NCI-H1417 treated with DMSO at 0.1 percent for 48 hours (cell line): ENCODE measurements around the gene ADAMTS17.
A peak's percentile ranks its signal among the peaks of the same experiment; 100 is the strongest.

Source experiments
- DNase-seq: peaks from one replicate; lab custom pipeline; 2025; lab: John Stamatoyannopoulos, UW

ADAMTS17 gene

GRCh38 chr15:100112061-100112420 is 229.7 kb downstream of the ADAMTS17 start:
- DNase-seq: no peak

DNA sequence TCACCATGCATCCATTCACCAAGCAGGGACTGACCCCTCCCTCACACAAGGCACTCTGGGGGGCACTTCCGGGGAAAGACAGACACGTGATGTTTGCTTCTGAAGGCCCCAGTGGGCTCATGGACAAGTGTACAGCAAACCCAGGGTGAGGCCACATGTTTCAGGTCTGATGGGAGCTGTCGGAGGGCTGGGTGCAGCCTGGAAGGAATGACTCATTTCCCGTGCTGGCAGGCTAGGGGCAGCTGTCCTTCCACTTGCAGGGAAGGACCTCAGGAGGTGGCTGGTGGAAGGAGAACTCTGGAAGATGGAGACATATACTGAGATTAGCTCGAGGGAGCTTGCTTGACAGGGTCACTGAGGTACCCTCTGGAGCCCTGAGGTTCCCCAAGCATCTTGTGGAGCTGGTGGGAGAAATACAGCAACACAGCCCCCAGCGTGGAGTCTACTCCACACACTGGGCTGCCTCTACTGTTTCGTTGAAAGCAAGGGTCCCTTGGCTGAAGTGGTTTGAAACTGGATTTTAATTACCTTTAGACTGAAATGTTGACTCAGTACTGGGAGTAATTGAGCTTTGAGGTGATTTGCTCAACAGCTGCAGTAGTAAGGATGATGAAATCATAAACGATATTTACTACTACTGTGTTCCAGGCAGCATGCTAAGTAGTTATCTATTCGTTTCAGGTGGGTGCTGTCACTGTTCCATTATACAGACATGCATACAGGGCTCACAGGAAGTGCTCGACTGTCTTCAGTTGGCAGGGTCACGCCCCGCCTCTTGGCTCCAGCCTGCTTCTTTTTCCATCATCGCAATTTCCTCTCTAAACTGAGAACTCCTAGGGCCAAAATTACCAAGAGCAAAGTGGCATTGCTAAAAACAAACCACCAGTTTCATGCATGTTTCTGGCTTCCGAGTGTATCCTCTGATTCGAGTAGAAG is 230.4 kb downstream of the ADAMTS17 start:
- DNase-seq: peak; percentile 46

GRCh38 chr15:100109486-100110035 is 232.2 kb downstream of the ADAMTS17 start:
- DNase-seq: no peak

DNA sequence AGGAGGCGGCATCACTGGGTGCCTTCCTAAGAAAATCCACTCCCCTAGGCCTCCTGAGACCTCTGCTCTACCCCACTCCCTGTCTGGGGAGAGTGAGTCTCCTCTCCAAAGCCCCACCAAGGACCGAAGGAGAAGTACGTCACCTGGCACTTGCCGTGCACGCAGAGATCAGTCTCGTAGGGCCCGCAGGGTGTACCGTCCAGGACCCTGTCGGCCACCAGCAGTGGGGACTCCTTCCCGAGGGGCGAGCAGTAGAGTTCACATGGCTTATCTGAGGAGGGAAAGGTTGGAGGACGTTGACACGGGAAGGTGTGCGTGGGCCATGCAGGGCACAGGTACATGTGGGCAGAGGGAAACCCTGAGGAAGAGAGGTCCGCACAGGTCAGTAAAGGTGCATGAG is 232.9 kb downstream of the ADAMTS17 start:
- DNase-seq: no peak

GRCh38 chr15:100108346-100108745 is 233.4 kb downstream of the ADAMTS17 start:
- DNase-seq: no peak

GRCh38 chr15:100107606-100108225 is 234.1 kb downstream of the ADAMTS17 start:
- no peak for DNase-seq

DNA sequence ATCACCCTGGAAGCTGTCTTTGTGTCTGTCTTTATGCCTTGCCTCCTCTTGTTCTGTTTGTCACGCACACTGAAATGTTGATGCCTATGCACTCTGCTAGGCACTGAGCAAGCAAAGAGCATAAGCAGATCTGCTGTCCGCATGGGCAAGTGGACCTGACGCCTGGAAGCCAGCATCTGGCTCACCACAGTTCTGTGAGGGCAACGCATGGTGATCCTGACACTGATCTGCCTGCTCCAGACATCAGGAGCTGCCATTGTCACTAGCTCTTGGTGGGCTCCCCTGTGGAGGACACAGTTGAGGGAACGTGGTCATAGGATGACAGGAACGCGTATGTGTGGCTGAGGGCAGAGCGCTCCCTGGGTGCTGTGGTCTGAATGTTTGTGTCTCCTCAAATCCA is 234.6 kb downstream of the ADAMTS17 start:
- DNase-seq: no peak

GRCh38 chr15:100106732-100107131 is 235.0 kb downstream of the ADAMTS17 start:
- no peak for DNase-seq

DNA sequence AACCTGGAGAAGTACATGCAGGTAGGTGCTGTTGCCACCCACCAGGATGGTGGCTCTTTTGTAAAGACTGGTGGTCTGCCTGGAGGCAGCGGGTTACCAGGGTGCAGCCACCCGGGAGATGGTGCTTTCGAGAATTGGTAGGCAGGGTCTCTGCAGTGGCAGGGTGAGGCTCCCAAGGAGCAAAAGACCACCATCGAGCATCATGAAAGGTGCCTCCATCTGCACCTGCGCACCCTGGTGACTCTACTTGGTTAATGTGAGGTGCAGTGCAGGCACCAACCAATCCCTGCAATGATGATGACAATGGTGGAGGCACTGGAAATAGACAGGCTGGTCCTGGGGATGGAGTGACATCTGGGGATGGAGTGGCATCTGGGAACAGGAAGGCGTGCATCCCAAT is 236.7 kb downstream of the ADAMTS17 start:
- no peak for DNase-seq

GRCh38 chr15:100104245-100104644 is 237.5 kb downstream of the ADAMTS17 start:
- DNase-seq: no peak

DNA sequence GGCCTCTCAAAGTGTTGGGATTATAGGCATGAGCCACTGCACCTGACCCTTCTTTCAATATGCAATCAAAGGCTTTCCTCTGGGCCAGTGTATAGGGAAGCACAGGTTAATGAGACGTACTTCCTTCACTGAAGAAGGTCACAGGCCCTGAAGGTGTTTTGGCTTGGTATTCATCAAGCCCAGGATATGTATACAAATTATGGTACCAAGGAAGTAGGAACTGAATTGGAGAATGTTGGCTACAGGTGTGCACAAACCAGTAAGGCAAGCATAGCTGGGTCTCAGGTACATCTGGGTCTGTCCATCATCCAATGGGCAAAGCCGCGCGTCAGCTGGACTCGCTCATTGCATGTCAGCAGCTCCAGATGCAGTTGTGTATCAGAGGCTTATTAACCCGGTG is 237.9 kb downstream of the ADAMTS17 start:
- no peak for DNase-seq

- DNase-seq: no peak
Observed at GRCh38 chr15:100101426-100102089, 240.2 kb downstream of the ADAMTS17 start.

GRCh38 chr15:100100926-100101325 is 240.8 kb downstream of the ADAMTS17 start:
- no peak for DNase-seq

GRCh38 chr15:100099976-100100375 is 241.8 kb downstream of the ADAMTS17 start:
- DNase-seq: no peak

- DNase-seq: no peak
Observed at GRCh38 chr15:100098705-100099104, 243.1 kb downstream of the ADAMTS17 start.

GRCh38 chr15:100097342-100098127 is 244.2 kb downstream of the ADAMTS17 start:
- no peak for DNase-seq

- no peak for DNase-seq
Observed at GRCh38 chr15:100096700-100097099, 245.1 kb downstream of the ADAMTS17 start.

DNA sequence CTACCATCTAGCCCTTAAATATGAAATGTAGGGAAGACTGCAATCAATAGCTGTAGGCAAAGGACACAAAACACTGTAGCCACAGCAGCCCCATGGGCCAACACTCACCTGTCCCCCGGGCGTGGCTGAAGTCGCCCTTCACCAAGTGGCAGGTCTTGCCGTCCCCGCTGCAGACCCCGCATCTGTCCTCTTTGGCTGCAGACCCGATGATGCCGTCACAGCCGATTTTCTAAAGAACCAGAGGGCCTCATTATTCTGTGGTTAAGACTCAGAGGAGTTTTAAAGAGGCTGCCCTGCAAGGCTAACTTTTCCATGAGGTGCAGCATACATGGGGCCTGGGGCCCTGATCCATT is 245.6 kb downstream of the ADAMTS17 start:
- no peak for DNase-seq

DNA sequence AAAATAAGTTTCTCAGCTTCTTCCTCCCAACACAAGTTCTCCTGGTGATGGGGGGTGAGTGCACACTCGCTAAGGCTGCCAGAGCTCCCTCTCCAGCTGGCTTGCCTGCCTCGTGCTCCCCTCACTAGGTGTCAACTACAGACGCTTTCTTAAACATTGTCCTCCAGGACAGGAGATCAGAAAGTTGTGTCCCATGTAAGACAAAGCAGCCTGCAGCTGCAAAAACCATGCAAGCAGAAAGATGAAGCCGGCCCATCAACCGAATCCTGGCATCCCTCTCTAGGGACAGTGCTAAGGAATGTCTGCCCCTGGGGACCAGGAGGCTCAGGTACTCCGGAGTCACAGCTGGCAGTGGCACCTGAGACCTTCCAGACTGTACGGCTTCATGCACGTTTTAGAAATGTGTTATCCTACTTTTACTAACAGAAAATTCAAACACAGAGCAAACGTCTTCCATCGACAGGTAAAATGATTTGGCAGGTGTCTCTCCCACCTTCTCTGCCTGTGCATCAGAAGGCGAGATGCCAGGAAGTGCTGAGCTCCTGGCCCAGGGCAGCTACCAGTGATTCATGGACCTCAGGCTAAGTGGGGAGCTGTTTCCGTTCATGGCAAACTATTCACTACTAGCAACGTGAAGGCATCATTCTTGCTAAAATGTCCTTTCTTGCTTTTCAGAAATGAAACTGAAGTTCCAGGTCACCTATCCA is 246.1 kb downstream of the ADAMTS17 start:
- DNase-seq: no peak

GRCh38 chr15:100094127-100094510 is 247.7 kb downstream of the ADAMTS17 start:
- DNase-seq: no peak
